ENCODE results near the gene MRPL46.
"Not testable (repeated sequence)": the region's sequence is repeated elsewhere in the genome, so short reads cannot be mapped to it uniquely, and the experiment has no call there.

The MRPL46 gene

GRCh38 chr15:88438181-88438580 is 29.0 kb downstream of the MRPL46 start:
- DNase-seq (ENCODE audit: extremely low spot score) = no peak
- ChIA-PET CTCF (interaction anchor here (0.6 kb wide), 1 partner anchor 15 kb away, joined by 6 read pairs; no protein-coding TSS in a partner anchor), POLR2A (no interaction called here)
- TF ChIP-seq FOXK2 (IDR thresholded peaks at IDR 0.05) (no peak), ARNT (IDR thresholded peaks at IDR 0.05) (no peak), FOXA1 (IDR thresholded peaks at IDR 0.05) (no peak), NFRKB (IDR thresholded peaks at IDR 0.05) (no peak), HDGF (IDR thresholded peaks at IDR 0.05; ENCODE audit: borderline replicate concordance) (no peak), LEF1 (IDR thresholded peaks at IDR 0.05; ENCODE audit: borderline replicate concordance) (no peak), TARDBP (IDR thresholded peaks at IDR 0.05) (no peak), BHLHE40 (IDR thresholded peaks at IDR 0.05; ENCODE audit: borderline replicate concordance) (no peak), FOXM1 (IDR thresholded peaks at IDR 0.05; ENCODE audit: borderline replicate concordance) (no peak), CTBP1 (IDR thresholded peaks at IDR 0.05; ENCODE audit: borderline replicate concordance) (no peak), SUZ12 (IDR thresholded peaks at IDR 0.05) (no peak), ELF4 (IDR thresholded peaks at IDR 0.05) (no peak), PKNOX1 (IDR thresholded peaks at IDR 0.05) (no peak), SP1 (IDR thresholded peaks at IDR 0.05) (no peak), ZNF384 (IDR thresholded peaks at IDR 0.05) (no peak), L3MBTL2 (conservative IDR thresholded peaks at IDR 0.05) (no peak)

GRCh38 chr15:88434106-88434505 is 33.1 kb downstream of the MRPL46 start:
- CTCF ChIA-PET; DNase-seq (ENCODE audit: extremely low spot score); POLR2A ChIA-PET: not testable (repeated sequence)

GRCh38 chr15:88433046-88433685 is 34.0 kb downstream of the MRPL46 start:
- ChIA-PET POLR2A (no interaction called here), CTCF (no interaction called here)
- no peak for DNase-seq (ENCODE audit: extremely low spot score)
- TF ChIP-seq SP1 (IDR thresholded peaks at IDR 0.05) (no peak), FOXA1 (IDR thresholded peaks at IDR 0.05) (no peak), ZNF384 (IDR thresholded peaks at IDR 0.05) (no peak), ELF4 (IDR thresholded peaks at IDR 0.05) (no peak), TARDBP (IDR thresholded peaks at IDR 0.05) (no peak), LEF1 (IDR thresholded peaks at IDR 0.05; ENCODE audit: borderline replicate concordance) (no peak), ARNT (IDR thresholded peaks at IDR 0.05) (no peak), L3MBTL2 (conservative IDR thresholded peaks at IDR 0.05) (no peak), SUZ12 (IDR thresholded peaks at IDR 0.05) (no peak), CTBP1 (IDR thresholded peaks at IDR 0.05; ENCODE audit: borderline replicate concordance) (no peak), FOXM1 (IDR thresholded peaks at IDR 0.05; ENCODE audit: borderline replicate concordance) (no peak), PKNOX1 (IDR thresholded peaks at IDR 0.05) (no peak), HDGF (IDR thresholded peaks at IDR 0.05; ENCODE audit: borderline replicate concordance) (no peak), FOXK2 (IDR thresholded peaks at IDR 0.05) (no peak), BHLHE40 (IDR thresholded peaks at IDR 0.05; ENCODE audit: borderline replicate concordance) (no peak), NFRKB (IDR thresholded peaks at IDR 0.05) (no peak)

- POLR2A ChIA-PET = no interaction called here
- no peak for TF ChIP-seq ARNT (IDR thresholded peaks at IDR 0.05)
- no peak for TF ChIP-seq FOXM1 (IDR thresholded peaks at IDR 0.05; ENCODE audit: borderline replicate concordance)
- TF ChIP-seq FOXK2 (IDR thresholded peaks at IDR 0.05) = no peak
- no peak for TF ChIP-seq NFRKB (IDR thresholded peaks at IDR 0.05)
- TF ChIP-seq ZNF384 (IDR thresholded peaks at IDR 0.05) = no peak
- no peak for TF ChIP-seq HDGF (IDR thresholded peaks at IDR 0.05; ENCODE audit: borderline replicate concordance)
- TF ChIP-seq L3MBTL2 (conservative IDR thresholded peaks at IDR 0.05) = no peak
- TF ChIP-seq FOXA1 (IDR thresholded peaks at IDR 0.05) = no peak
- no peak for TF ChIP-seq SUZ12 (IDR thresholded peaks at IDR 0.05)
- no peak for TF ChIP-seq TARDBP (IDR thresholded peaks at IDR 0.05)
- CTCF ChIA-PET = no interaction called here
Measured at GRCh38 chr15:88431441-88431840, 35.7 kb downstream of the MRPL46 start.

GRCh38 chr15:88430051-88430450 is 37.1 kb downstream of the MRPL46 start:
- ChIA-PET POLR2A (no interaction called here), CTCF (no interaction called here)
- TF ChIP-seq FOXA1 (IDR thresholded peaks at IDR 0.05) = no peak
- no peak for DNase-seq (ENCODE audit: extremely low spot score)

More at GRCh38 chr15:88431441-88431840, 35.7 kb downstream of the MRPL46 start:
- DNase-seq (ENCODE audit: extremely low spot score) = no peak

- ChIA-PET CTCF (no interaction called here), POLR2A (interaction anchor here (1.1 kb wide), 1 partner anchor 38 kb away, joined by 3 read pairs; the partner anchor contains the start of genes MRPL46 and MRPS11)
- TF ChIP-seq BHLHE40 (IDR thresholded peaks at IDR 0.05; ENCODE audit: borderline replicate concordance) (no peak), L3MBTL2 (conservative IDR thresholded peaks at IDR 0.05) (no peak), ELF4 (IDR thresholded peaks at IDR 0.05) (no peak), SP1 (IDR thresholded peaks at IDR 0.05) (no peak), CTBP1 (IDR thresholded peaks at IDR 0.05; ENCODE audit: borderline replicate concordance) (no peak), FOXA1 (IDR thresholded peaks at IDR 0.05) (no peak), ZNF384 (IDR thresholded peaks at IDR 0.05) (no peak), HDGF (IDR thresholded peaks at IDR 0.05; ENCODE audit: borderline replicate concordance) (no peak), TARDBP (IDR thresholded peaks at IDR 0.05) (no peak), FOXK2 (IDR thresholded peaks at IDR 0.05) (no peak), LEF1 (IDR thresholded peaks at IDR 0.05; ENCODE audit: borderline replicate concordance) (no peak), FOXM1 (IDR thresholded peaks at IDR 0.05; ENCODE audit: borderline replicate concordance) (no peak), ARNT (IDR thresholded peaks at IDR 0.05) (no peak), NFRKB (IDR thresholded peaks at IDR 0.05) (no peak), SUZ12 (IDR thresholded peaks at IDR 0.05) (no peak), PKNOX1 (IDR thresholded peaks at IDR 0.05) (no peak)
Measured at GRCh38 chr15:88428805-88429605, 38.2 kb downstream of the MRPL46 start.

More at GRCh38 chr15:88428805-88429605, 38.2 kb downstream of the MRPL46 start:
- DNase-seq (ENCODE audit: extremely low spot score) = no peak
